ACC112 (cell line): ENCODE measurements around the gene AKIP1.

Experiments
- H2AFZ ChIP-seq: fragments of 200-600 bp; sonication (generic); one replicate; pipeline ENCODE4 v1.6.0; 2017; ENCODE audit warnings: antibody characterized with exemption, low read length; ENCODE audit not compliant: unreplicated experiment
- H3K27ac ChIP-seq: fragments of 200-600 bp; sonication (generic); 2 replicates; pipeline ENCODE4 v1.5.1; 2014; ENCODE audit warnings: low read depth, mild to moderate bottlenecking, antibody characterized with exemption, low read length, moderate library complexity
- H3K27me3 ChIP-seq: fragments of 200-600 bp; sonication (generic); 2 replicates; pipeline ENCODE4 v1.6.1; 2014; ENCODE audit warnings: mild to moderate bottlenecking, antibody characterized with exemption, low read length, moderate library complexity, mixed read lengths; ENCODE audit not compliant: insufficient read depth
- H3K36me3 ChIP-seq: fragments of 200-600 bp; sonication (generic); 2 replicates; pipeline ENCODE4 v1.6.1; 2016; ENCODE audit warnings: mild to moderate bottlenecking, antibody characterized with exemption, low read length, moderate library complexity, mixed read lengths; ENCODE audit not compliant: insufficient read depth
- H3K4me1 ChIP-seq: fragments of 200-600 bp; sonication (generic); one replicate; pipeline ENCODE4 v1.6.1; 2016; ENCODE audit warnings: low read length, mixed read lengths; ENCODE audit not compliant: insufficient read depth, unreplicated experiment, control insufficient read depth
- H3K4me3 ChIP-seq: fragments of 200-600 bp; sonication (generic); 2 replicates; pipeline ENCODE4 v1.5.1; 2014; ENCODE audit warnings: mild to moderate bottlenecking, low read depth, low read length
- H3K79me2 ChIP-seq: fragments of 200-600 bp; sonication (generic); one replicate; pipeline ENCODE4 v1.6.0; 2016; ENCODE audit warnings: low read length; ENCODE audit not compliant: control insufficient read depth, unreplicated experiment, insufficient read depth

The AKIP1 gene

GRCh38 chr11:8961401-8961800 lies 50.4 kb downstream of the AKIP1 start:
- Histone ChIP-seq H3K27me3 (no peaks in the 10 kb centered on the region), H3K79me2 (peaks cover 38% of the 10 kb centered on the region)

GRCh38 chr11:8962841-8963240 lies 51.9 kb downstream of the AKIP1 start:
- Histone ChIP-seq H3K27ac (0 out of 2 replicates have a peak overlapping the region, but pooled peaks have one; percentile 0), H3K4me3 (peak overlapping the region; percentile 82), H2AFZ (peak overlapping the region; percentile 10), H3K79me2 (peaks cover 38% of the 10 kb centered on the region), H3K36me3 (no peaks in the 10 kb centered on the region), H3K4me1 (peaks cover 29% of the 10 kb centered on the region), H3K27me3 (no peaks in the 10 kb centered on the region)

More at GRCh38 chr11:8961401-8961800, 50.4 kb downstream of the AKIP1 start:
- H3K4me3 ChIP-seq, result no peak overlapping the region
- no peak overlapping the region for H2AFZ ChIP-seq
- peaks cover 29% of the 10 kb centered on the region for H3K4me1 ChIP-seq
- H3K27ac ChIP-seq, result no peak overlapping the region
- H3K36me3 ChIP-seq, result no peaks in the 10 kb centered on the region

GRCh38 chr11:8963569-8964323 lies 52.8 kb downstream of the AKIP1 start:
- H3K4me1 ChIP-seq, result peaks cover 29% of the 10 kb centered on the region
- H3K27ac ChIP-seq, result peak overlapping the region; percentile 77
- no peaks in the 10 kb centered on the region for H3K36me3 ChIP-seq
- H3K4me3 ChIP-seq, result peak overlapping the region; percentile 82
- peak overlapping the region; percentile 54 for H2AFZ ChIP-seq
- no peaks in the 10 kb centered on the region for H3K27me3 ChIP-seq
- H3K79me2 ChIP-seq, result peaks cover 34% of the 10 kb centered on the region

- Histone ChIP-seq H3K4me1 (peaks cover 22% of the 10 kb centered on the region), H3K36me3 (no peaks in the 10 kb centered on the region), H3K4me3 (peak within 1 kb of the TSS; percentile 82), H3K79me2 (peaks cover 27% of the 10 kb centered on the region), H2AFZ (peak within 1 kb of the TSS; percentile 81), H3K27me3 (no peaks in the 10 kb centered on the region), H3K27ac (peak within 1 kb of the TSS; percentile 77)
Observed at GRCh38 chr11:8964324-8965320, 53.6 kb downstream of the AKIP1 start, which contains the start of gene TMEM9B. Gene TMEM9B (minus strand): TSS chr11:8964442. CDS start chr11:8964313, 129 bp downstream.

- H3K27ac ChIP-seq, result no peak overlapping the region
- H3K36me3 ChIP-seq, result no peaks in the 10 kb centered on the region
- no peaks in the 10 kb centered on the region for H3K27me3 ChIP-seq
- peaks cover 17% of the 10 kb centered on the region for H3K79me2 ChIP-seq
- H3K4me1 ChIP-seq, result peaks cover 12% of the 10 kb centered on the region
- H3K4me3 ChIP-seq, result no peak overlapping the region
- H2AFZ ChIP-seq, result no peak overlapping the region
Observed at GRCh38 chr11:8967184-8967583, 56.2 kb downstream of the AKIP1 start.
